Brain microvascular endothelial cell (primary cell): ENCODE results near the gene ATP5F1D.
"Not testable (repeated sequence)": the region's sequence is repeated elsewhere in the genome, so short reads cannot be mapped to it uniquely, and the experiment has no call there.

Experiments
- DNase-seq: peaks from one replicate; pipeline ENCODE4 v3.0.0-alpha.2; 2020
- H3K27ac ChIP-seq: fragments of 250-450 bp; sonication (Bioruptor Pico); 2 replicates; pipeline ENCODE4 v1.5.1; 2020; ENCODE audit warnings: mild to moderate bottlenecking, moderate library complexity
- H3K27me3 ChIP-seq: fragments of 250-450 bp; sonication (Bioruptor Pico); replicated peaks from 2 replicates; pipeline ENCODE4 v1.5.1; 2020; ENCODE audit warnings: mild to moderate bottlenecking
- H3K36me3 ChIP-seq: fragments of 250-450 bp; sonication (Bioruptor Pico); replicated peaks from 2 replicates; pipeline ENCODE4 v1.5.1; 2020; ENCODE audit warnings: mild to moderate bottlenecking
- H3K4me3 ChIP-seq: 2 replicates; pipeline ENCODE4 v1.5.1; 2011; ENCODE audit warnings: low read depth, mild to moderate bottlenecking, control low read depth, low read length, moderate library complexity
- CTCF ChIP-seq: IDR thresholded peaks from 2 replicates; pipeline ENCODE4 v1.5.1; 2011; ENCODE audit warnings: low read depth, mild to moderate bottlenecking, moderate library complexity, low read length, control low read depth, inconsistent platforms; ENCODE audit errors: missing control alignments
- in situ Hi-C: cut with HindIII; loops from 2 replicates; pipeline ENCODE4 v1.10.0; 2017; ENCODE audit warnings: low sequenced_read_pairs, low pct_ligation_motif_present

The ATP5F1D gene

DNA sequence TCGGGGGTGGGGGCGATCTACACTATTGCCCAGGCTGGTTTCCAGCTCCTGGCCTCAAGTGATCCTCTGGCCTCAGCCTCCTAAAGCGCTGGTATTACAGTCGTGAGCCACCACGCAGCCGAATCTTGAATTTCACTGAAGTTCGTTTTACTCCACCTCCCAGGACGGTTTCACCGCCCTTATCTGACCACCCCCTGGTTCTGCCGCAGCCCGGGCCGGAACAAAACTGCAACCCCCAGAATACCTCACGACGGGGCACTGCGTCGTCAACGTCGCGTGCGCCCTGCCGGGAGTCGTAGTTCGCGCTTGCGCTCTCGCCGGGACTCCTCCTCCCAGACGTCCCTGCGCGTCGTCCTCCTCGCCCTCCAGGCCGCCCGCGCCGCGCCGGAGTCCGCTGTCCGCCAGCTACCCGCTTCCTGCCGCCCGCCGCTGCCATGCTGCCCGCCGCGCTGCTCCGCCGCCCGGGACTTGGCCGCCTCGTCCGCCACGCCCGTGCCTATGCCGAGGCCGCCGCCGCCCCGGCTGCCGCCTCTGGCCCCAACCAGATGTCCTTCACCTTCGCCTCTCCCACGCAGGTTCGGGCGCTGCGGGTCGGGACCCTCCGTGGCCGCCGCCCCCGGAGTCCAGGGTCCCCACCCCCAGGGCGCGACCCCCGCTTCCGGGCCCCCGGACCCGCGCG, at the start of gene ATP5F1D:
Gene ATP5F1D, plus strand, starts transcription at position 335 of the 679 bp plus-strand sequence. Its CDS starts 100 bp downstream, at position 435.
- in situ Hi-C loops, result loop anchor here (25.0 kb wide), 1 partner anchor 129 kb away; the partner anchor contains the start of gene GPX4
- no peak for TF ChIP-seq CTCF
- Histone ChIP-seq H3K36me3 (no peaks in the 10 kb centered on the region), H3K27ac (peak within 1 kb of the TSS; percentile 52), H3K4me3 (peak within 1 kb of the TSS; percentile 72), H3K27me3 (no peaks in the 10 kb centered on the region)
- peak; percentile 89 for DNase-seq

DNA sequence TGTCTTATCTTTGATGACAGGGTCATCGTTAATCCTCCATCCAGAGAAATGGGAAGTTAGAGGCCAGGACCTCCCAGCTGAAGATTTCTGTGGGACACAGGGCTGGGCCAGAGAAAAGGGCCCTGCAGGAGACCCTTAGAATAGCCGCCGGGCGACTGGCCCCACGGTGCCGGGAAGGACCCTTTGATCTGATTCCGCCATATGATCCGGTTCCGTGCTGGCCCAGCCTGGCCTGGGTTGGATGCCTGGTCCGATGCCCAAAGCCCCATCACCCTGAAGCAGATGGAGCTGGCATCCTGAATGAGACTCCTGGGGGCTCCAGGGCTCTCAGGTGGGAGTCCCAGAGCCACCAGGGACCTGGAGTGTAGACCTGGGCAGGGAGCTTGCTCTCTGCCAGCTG, 42.0 kb upstream of the ATP5F1D start:
- Histone ChIP-seq H3K36me3 (no peaks in the 10 kb centered on the region), H3K27me3 (no peaks in the 10 kb centered on the region), H3K4me3 (no peak overlapping the region), H3K27ac (no peak overlapping the region)
- DNase-seq, result no peak
- in situ Hi-C loops, result no loop called here
- TF ChIP-seq CTCF, result no peak

- H3K27ac ChIP-seq, in situ Hi-C loops, H3K27me3 ChIP-seq, H3K4me3 ChIP-seq, DNase-seq, H3K36me3 ChIP-seq: not testable (repeated sequence)
Measured at GRCh38 chr19:1200614-1201013, 40.9 kb upstream of the ATP5F1D start.

DNA sequence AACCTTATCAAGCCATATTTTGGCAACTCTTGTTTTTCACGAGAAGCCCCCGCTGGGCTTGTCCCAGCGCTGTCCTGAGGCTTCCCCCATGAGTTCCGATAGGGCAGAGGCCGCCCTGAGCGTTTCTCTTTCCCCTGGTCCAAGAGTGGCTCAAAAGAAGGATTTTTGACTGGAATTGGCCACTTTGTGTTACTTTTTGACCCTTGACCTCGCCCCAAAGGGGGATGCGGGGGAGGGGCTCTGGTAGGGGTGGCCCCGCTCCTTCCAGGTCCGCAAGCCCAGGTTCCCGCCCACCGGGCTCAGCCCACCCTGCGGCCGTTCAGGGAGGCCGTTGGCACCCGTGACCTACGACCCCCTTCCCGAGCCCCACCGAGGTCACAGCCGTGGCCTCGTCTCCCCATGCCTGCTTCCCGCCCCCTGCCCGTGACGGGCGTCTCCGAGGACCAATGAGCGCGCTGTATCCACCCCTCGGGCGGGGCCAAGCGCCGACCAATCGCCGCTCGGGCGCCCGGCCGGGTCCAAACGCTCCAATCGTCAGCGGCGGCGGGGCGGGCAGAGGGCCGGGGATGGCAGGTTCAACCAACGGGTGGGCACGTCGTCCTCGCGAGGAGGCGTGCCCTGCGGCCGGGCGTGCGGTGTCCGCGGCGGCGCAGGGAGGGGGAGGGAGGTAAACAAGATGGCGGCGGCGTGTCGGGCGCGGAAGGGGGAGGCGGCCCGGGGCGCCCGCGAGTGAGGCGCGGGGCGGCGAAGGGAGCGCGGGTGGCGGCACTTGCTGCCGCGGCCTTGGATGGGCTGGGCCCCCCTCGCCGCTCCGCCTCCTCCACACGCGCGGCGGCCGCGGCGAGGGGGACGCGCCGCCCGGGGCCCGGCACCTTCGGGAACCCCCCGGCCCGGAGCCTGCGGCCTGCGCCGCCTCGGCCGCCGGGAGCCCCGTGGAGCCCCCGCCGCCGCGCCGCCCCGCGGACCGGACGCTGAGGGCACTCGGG, 36.1 kb upstream of the ATP5F1D start, which contains the start of gene STK11:
Gene STK11, plus strand, starts transcription at position 665 of the 986 bp plus-strand sequence. CDS start 1,136 bp downstream, outside the sequence.
- TF ChIP-seq CTCF, result no peak
- in situ Hi-C loops, result no loop called here
- peak; percentile 96 for DNase-seq
- Histone ChIP-seq H3K27me3 (no peaks in the 10 kb centered on the region), H3K4me3 (peak within 1 kb of the TSS; percentile 70), H3K36me3 (peaks cover 3% of the 10 kb centered on the region), H3K27ac (peak within 1 kb of the TSS; percentile 28)

DNA sequence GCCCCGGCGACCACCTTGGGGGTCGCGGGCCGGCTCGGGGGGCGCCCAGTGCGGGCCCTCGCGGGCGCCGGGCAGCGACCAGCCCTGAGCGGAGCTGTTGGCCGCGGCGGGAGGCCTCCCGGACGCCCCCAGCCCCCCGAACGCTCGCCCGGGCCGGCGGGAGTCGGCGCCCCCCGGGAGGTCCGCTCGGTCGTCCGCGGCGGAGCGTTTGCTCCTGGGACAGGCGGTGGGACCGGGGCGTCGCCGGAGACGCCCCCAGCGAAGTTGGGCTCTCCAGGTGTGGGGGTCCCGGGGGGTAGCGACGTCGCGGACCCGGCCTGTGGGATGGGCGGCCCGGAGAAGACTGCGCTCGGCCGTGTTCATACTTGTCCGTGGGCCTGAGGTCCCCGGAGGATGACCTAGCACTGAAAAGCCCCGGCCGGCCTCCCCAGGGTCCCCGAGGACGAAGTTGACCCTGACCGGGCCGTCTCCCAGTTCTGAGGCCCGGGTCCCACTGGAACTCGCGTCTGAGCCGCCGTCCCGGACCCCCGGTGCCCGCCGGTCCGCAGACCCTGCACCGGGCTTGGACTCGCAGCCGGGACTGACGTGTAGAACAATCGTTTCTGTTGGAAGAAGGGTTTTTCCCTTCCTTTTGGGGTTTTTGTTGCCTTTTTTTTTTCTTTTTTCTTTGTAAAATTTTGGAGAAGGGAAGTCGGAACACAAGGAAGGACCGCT, 35.2 kb upstream of the ATP5F1D start:
- in situ Hi-C loops, result no loop called here
- Histone ChIP-seq H3K27ac (peak overlapping the region; percentile 28), H3K27me3 (no peaks in the 10 kb centered on the region), H3K36me3 (peaks cover 3% of the 10 kb centered on the region), H3K4me3 (peak overlapping the region; percentile 70)
- no peak for DNase-seq
- no peak for TF ChIP-seq CTCF
